ENCODE data around the gene SPRN. TPM values are rescaled to one million over a fixed set of nuclear protein-coding genes. Genes with fewer than 3 reads are reported as not detected.

Gene SPRN
- total RNA-seq, 1 donor from 2014 or later, result not detected

- peaks cover 40% of the 10 kb centered on the region for H3K4me1 ChIP-seq
- H3K27me3 ChIP-seq, result no peaks in the 10 kb centered on the region
- intact Hi-C loops (cut with DNase I), result no loop called here
- peaks cover 0 to 3% of the 10 kb centered on the region in 2 donors for H3K36me3 ChIP-seq
- no peak for DNase-seq (ENCODE audit: extremely low spot score in 2 of 2)
- no peaks in the 10 kb centered on the region for H3K9me3 ChIP-seq
- H3K27ac ChIP-seq, result no peak overlapping the region
- H3K4me3 ChIP-seq, result no peak overlapping the region
- TF ChIP-seq CTCF (IDR thresholded peaks at IDR 0.05) (no peak), POLR2AphosphoS5 (IDR thresholded peaks at IDR 0.05; ENCODE audit: insufficient read depth in 1 of 2, low read depth in 1 of 2) (no peak), POLR2A (IDR thresholded peaks at IDR 0.05) (no peak)
Observed at GRCh38 chr10:133375357-133376115, 48.9 kb downstream of the SPRN start.

GRCh38 chr10:133373174-133374090, 51.0 kb downstream of the SPRN start, which contains the start of gene ECHS1:
ECHS1 (minus strand) TSS chr10:133373354; CDS start chr10:133373333, 21 bp downstream.
- no peak for DNase-seq (ENCODE audit: extremely low spot score in 2 of 2)
- Histone ChIP-seq H3K4me3 (peak within 1 kb of the TSS; percentile 71 to 80), H3K9me3 (no peaks in the 10 kb centered on the region), H3K36me3 (peaks cover 0 to 22% of the 10 kb centered on the region in 2 donors), H3K27ac (peak within 1 kb of the TSS; percentile 51), H3K27me3 (no peaks in the 10 kb centered on the region), H3K4me1 (peaks cover 28% of the 10 kb centered on the region)
- intact Hi-C loops (cut with DNase I), result no loop called here
- no peak for TF ChIP-seq CTCF (IDR thresholded peaks at IDR 0.05)
- TF ChIP-seq POLR2A (IDR thresholded peaks at IDR 0.05), result peak in 1 of 2 donors; percentile 42
- TF ChIP-seq POLR2AphosphoS5 (IDR thresholded peaks at IDR 0.05; ENCODE audit: insufficient read depth in 1 of 2, low read depth in 1 of 2), result peak in 1 of 2 donors; percentile 58

- no peaks in the 10 kb centered on the region for H3K27me3 ChIP-seq
- no peak for DNase-seq (ENCODE audit: extremely low spot score in 2 of 2)
- H3K36me3 ChIP-seq, result peaks cover 0 to 28% of the 10 kb centered on the region in 2 donors
- peak overlapping the region; percentile 71 to 80 for H3K4me3 ChIP-seq
- no peaks in the 10 kb centered on the region for H3K9me3 ChIP-seq
- intact Hi-C loops (cut with DNase I), result no loop called here
- peaks cover 21% of the 10 kb centered on the region for H3K4me1 ChIP-seq
- TF ChIP-seq POLR2AphosphoS5 (IDR thresholded peaks at IDR 0.05; ENCODE audit: insufficient read depth in 1 of 2, low read depth in 1 of 2), result no peak
- TF ChIP-seq POLR2A (IDR thresholded peaks at IDR 0.05), result no peak
- no peak for TF ChIP-seq CTCF (IDR thresholded peaks at IDR 0.05)
- no peak overlapping the region for H3K27ac ChIP-seq
Observed at GRCh38 chr10:133372507-133372906, 51.9 kb downstream of the SPRN start.

Small RNAs within 50 kb of the gene (microRNA-seq; reads per million reads assigned to microRNA genes)
- 1.4 reads per million for gene MIR3944 (ENCODE audit: borderline number of aligned reads, borderline replicate concordance)

Small RNAs within 50 kb of the gene (small RNA-seq; reads per million reads assigned to genes)
- gene AL360181.4 (not detected), gene MIR3944 (not detected)

Other genes with a start within 250 kb of the SPRN start
- gene UTF1, start 194.4 kb downstream of the SPRN start, total RNA-seq, result not detected
- 0.98 TPM for gene VENTX, start 186.8 kb downstream of the SPRN start, total RNA-seq
- 11.0 TPM for gene ADAM8, start 147.8 kb downstream of the SPRN start, total RNA-seq
- gene TUBGCP2, start 115.8 kb downstream of the SPRN start, total RNA-seq, result 41.7 TPM
- 36.3 TPM for gene ZNF511, start 115.7 kb downstream of the SPRN start, total RNA-seq
- gene CALY, start 87.7 kb downstream of the SPRN start, total RNA-seq, result 4.7 TPM
- not detected for gene PRAP1, start 77.3 kb downstream of the SPRN start, total RNA-seq
- gene FUOM, start 66.6 kb downstream of the SPRN start, total RNA-seq, result 54.0 TPM
- 45.4 TPM for gene ECHS1, start 51.3 kb downstream of the SPRN start, total RNA-seq
- 16.9 TPM for gene PAOX, start 45.4 kb downstream of the SPRN start, total RNA-seq
- gene MTG1, start 30.5 kb downstream of the SPRN start, total RNA-seq, result 57.5 TPM
- 1.5 TPM for gene SCART1, start 29.3 kb upstream of the SPRN start, total RNA-seq
- gene CYP2E1, start 102.7 kb upstream of the SPRN start, total RNA-seq, result 2.9 TPM
- gene SYCE1, start 141.0 kb upstream of the SPRN start, total RNA-seq, result not detected
- gene FRG2B, start 202.2 kb upstream of the SPRN start, total RNA-seq, result not detected